Neural crest cell (in vitro differentiated cells): ENCODE measurements around the gene RPL35. TPM values are rescaled to one million over a fixed set of nuclear protein-coding genes. Genes with fewer than 3 reads are reported as not detected.

Experiments
- DNase-seq: peaks from one replicate; pipeline ENCODE4 v3.0.0; 2021; ENCODE audit warnings: low read depth, mixed read lengths, low spot score
- H3K27ac Mint-ChIP-seq: one replicate; pipeline ENCODE4 v1.8.0; 2021; ENCODE audit warnings: mild to moderate bottlenecking, mixed read lengths; ENCODE audit not compliant: unreplicated experiment
- H3K27me3 Mint-ChIP-seq: 2 replicates; pipeline ENCODE4 v1.8.0; 2021; ENCODE audit warnings: low read depth, mild to moderate bottlenecking, mixed read lengths
- H3K36me3 Mint-ChIP-seq: 2 replicates; pipeline ENCODE4 v1.8.0; 2021; ENCODE audit warnings: low read depth, mild to moderate bottlenecking, mixed read lengths
- H3K4me1 Mint-ChIP-seq: 2 replicates; pipeline ENCODE4 v1.8.0; 2021; ENCODE audit warnings: mixed read lengths
- H3K4me3 Mint-ChIP-seq: one replicate; pipeline ENCODE4 v1.8.0; 2021; ENCODE audit warnings: mild to moderate bottlenecking, mixed read lengths
- H3K9me3 Mint-ChIP-seq: 2 replicates; pipeline ENCODE4 v1.8.0; 2021; ENCODE audit warnings: mixed read lengths
- total RNA-seq: library from RNA; stranded (reverse); gene quantifications from 2 replicates; pipeline ENCODE4 v1.2.1, GENCODE V29; 2021
- TF ChIP-seq, protein P1 (sequence below): fragments of 200-600 bp; sonication (generic); conservative IDR thresholded peaks from 2 replicates; pipeline ENCODE4 v1.5.0; 2021; ENCODE audit warnings: antibody characterized with exemption, mild to moderate bottlenecking

RPL35 gene
- total RNA-seq, 1 donor from 2014 or later: 1,588 TPM

GRCh38 chr9:124894741-124895170 is 33.0 kb upstream of the RPL35 start:
- TF ChIP-seq, protein P1, sequence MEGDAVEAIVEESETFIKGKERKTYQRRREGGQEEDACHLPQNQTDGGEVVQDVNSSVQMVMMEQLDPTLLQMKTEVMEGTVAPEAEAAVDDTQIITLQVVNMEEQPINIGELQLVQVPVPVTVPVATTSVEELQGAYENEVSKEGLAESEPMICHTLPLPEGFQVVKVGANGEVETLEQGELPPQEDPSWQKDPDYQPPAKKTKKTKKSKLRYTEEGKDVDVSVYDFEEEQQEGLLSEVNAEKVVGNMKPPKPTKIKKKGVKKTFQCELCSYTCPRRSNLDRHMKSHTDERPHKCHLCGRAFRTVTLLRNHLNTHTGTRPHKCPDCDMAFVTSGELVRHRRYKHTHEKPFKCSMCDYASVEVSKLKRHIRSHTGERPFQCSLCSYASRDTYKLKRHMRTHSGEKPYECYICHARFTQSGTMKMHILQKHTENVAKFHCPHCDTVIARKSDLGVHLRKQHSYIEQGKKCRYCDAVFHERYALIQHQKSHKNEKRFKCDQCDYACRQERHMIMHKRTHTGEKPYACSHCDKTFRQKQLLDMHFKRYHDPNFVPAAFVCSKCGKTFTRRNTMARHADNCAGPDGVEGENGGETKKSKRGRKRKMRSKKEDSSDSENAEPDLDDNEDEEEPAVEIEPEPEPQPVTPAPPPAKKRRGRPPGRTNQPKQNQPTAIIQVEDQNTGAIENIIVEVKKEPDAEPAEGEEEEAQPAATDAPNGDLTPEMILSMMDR: peak; percentile 49
- Mint-ChIP-seq H3K36me3 (peaks cover 17% of the 10 kb centered on the region), H3K27me3 (no peaks in the 10 kb centered on the region), H3K4me3 (no peak overlapping the region), H3K4me1 (peaks cover 11% of the 10 kb centered on the region), H3K9me3 (no peaks in the 10 kb centered on the region), H3K27ac (peak overlapping the region; percentile 98)
- no peak for DNase-seq

DNA sequence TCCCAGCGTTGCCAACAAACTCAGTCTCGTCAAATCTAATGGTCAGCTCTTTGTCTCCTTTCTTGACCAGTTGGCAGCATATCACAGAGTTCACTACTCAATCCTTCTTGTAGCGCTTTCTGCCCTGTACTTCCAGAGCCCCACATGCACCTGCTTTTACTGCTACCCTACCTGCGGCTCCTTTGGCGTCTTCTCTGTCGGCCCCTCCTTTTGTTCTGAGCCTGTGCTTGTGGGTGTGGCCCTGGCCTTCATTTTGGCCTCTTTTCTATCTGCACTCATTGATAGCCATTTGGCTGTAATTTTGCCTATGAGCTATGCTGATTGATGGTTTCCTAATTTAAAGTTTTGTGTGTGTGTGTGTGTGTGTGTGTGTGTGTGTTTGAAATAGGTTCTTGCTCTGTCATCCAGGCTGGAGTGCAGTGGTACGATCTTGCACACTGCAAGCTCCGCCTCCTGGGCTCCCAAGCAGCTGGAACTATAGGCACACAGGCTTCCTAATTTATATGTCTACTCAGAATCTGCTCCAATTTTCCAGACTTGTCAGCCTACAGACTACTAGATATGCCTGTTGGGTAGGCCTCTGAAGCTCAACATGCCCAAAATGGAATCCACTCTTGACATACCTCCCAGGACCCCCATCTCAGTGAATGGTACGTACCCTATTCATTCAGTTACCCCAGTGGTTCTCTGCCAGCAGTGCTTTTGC is 32.4 kb upstream of the RPL35 start:
- TF ChIP-seq, protein P1: no peak
- Mint-ChIP-seq H3K27me3 (no peaks in the 10 kb centered on the region), H3K4me1 (peaks cover 11% of the 10 kb centered on the region), H3K9me3 (no peaks in the 10 kb centered on the region), H3K4me3 (no peak overlapping the region), H3K36me3 (peaks cover 20% of the 10 kb centered on the region), H3K27ac (peak overlapping the region; percentile 98)
- DNase-seq: no peak

DNA sequence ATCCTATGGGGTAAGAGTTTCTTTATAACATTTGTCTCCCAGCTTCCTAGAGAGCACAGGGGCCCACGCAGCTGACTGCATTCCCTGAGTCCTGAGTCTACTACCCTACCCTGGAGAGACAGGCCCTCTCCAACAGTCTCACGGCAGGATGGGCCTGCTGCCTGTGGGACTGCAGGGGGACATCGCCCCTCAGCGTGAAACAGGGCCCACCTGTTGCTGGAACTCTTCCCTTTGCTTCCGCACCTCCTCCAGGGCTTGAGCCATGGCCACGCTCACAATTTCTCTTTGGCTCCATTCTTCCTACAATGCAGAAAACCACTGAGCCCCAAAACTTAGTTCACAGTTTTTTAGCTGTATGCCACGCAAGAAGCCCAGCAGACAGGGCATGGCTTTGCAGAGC is 28.4 kb upstream of the RPL35 start:
- no peak for DNase-seq
- H3K9me3 Mint-ChIP-seq: no peaks in the 10 kb centered on the region
- peaks cover 4% of the 10 kb centered on the region for H3K4me1 Mint-ChIP-seq
- TF ChIP-seq, protein P1: no peak
- H3K27me3 Mint-ChIP-seq: no peaks in the 10 kb centered on the region
- H3K27ac Mint-ChIP-seq: no peak overlapping the region
- no peak overlapping the region for H3K4me3 Mint-ChIP-seq
- peaks cover 13% of the 10 kb centered on the region for H3K36me3 Mint-ChIP-seq

GRCh38 chr9:124889006-124889405 is 27.2 kb upstream of the RPL35 start:
- Mint-ChIP-seq H3K4me3 (no peak overlapping the region), H3K27ac (no peak overlapping the region), H3K4me1 (no peaks in the 10 kb centered on the region), H3K36me3 (peaks cover 10% of the 10 kb centered on the region), H3K9me3 (no peaks in the 10 kb centered on the region), H3K27me3 (no peaks in the 10 kb centered on the region)
- TF ChIP-seq, protein P1: no peak
- no peak for DNase-seq

GRCh38 chr9:124887832-124888231 is 26.1 kb upstream of the RPL35 start:
- H3K27me3 Mint-ChIP-seq: no peaks in the 10 kb centered on the region
- no peak overlapping the region for H3K27ac Mint-ChIP-seq
- no peak overlapping the region for H3K4me3 Mint-ChIP-seq
- TF ChIP-seq, protein P1: no peak
- H3K9me3 Mint-ChIP-seq: no peaks in the 10 kb centered on the region
- no peaks in the 10 kb centered on the region for H3K4me1 Mint-ChIP-seq
- peaks cover 7% of the 10 kb centered on the region for H3K36me3 Mint-ChIP-seq
- DNase-seq: no peak
